Daoy (cell line): ENCODE results near the gene FOXO1. TPM values are rescaled to one million over a fixed set of nuclear protein-coding genes. Genes with fewer than 3 reads are reported as not detected.
"Not testable (repeated sequence)": the region's sequence is repeated elsewhere in the genome, so short reads cannot be mapped to it uniquely, and the experiment has no call there.

Experiments used
- DNase-seq: peaks from one replicate; pipeline ENCODE4 v3.0.0-alpha.2; 2015; ENCODE audit warnings: low read depth
- total RNA-seq: library from RNA; depleted of rRNA; stranded (reverse); fragments of >200 nt; shearing (Covaris generic); gene quantifications from 2 replicates; pipeline ENCODE4 v1.2.3, GENCODE V29; 2014

FOXO1 gene
- total RNA-seq, 1 experiment from 2014 or later, result 5.0 TPM

GRCh38 chr13:40666933-40667621 is 636 bp upstream of the FOXO1 start:
- DNase-seq, result peak; percentile 27

- peak; percentile 37 for DNase-seq
Observed at GRCh38 chr13:40665126-40666044, 1.1 kb downstream of the FOXO1 start.

GRCh38 chr13:40664350-40665125 is 1.9 kb downstream of the FOXO1 start:
- peak; percentile 28 for DNase-seq

GRCh38 chr13:40664100-40664349 is 2.4 kb downstream of the FOXO1 start:
- DNase-seq, result not testable (repeated sequence)

- DNase-seq, result no peak
Observed at GRCh38 chr13:40662866-40663265, 3.6 kb downstream of the FOXO1 start.

GRCh38 chr13:40661875-40662665 is 4.4 kb downstream of the FOXO1 start:
- DNase-seq, result no peak

- DNase-seq, result no peak
Observed at GRCh38 chr13:40660692-40661091, 5.7 kb downstream of the FOXO1 start.

- DNase-seq, result no peak
Observed at GRCh38 chr13:40660141-40660664, 6.2 kb downstream of the FOXO1 start.

GRCh38 chr13:40657951-40658350 is 8.5 kb downstream of the FOXO1 start:
- no peak for DNase-seq

GRCh38 chr13:40657307-40657706 is 9.1 kb downstream of the FOXO1 start:
- DNase-seq, result no peak

- no peak for DNase-seq
Observed at GRCh38 chr13:40656358-40656757, 10.1 kb downstream of the FOXO1 start.

- DNase-seq, result no peak
Observed at GRCh38 chr13:40653527-40654318, 12.7 kb downstream of the FOXO1 start.

- no peak for DNase-seq
Observed at GRCh38 chr13:40652588-40652940, 13.9 kb downstream of the FOXO1 start.

GRCh38 chr13:40651866-40652587 is 14.4 kb downstream of the FOXO1 start:
- no peak for DNase-seq

GRCh38 chr13:40648841-40649240 is 17.6 kb downstream of the FOXO1 start:
- DNase-seq, result no peak

GRCh38 chr13:40648040-40648439 is 18.4 kb downstream of the FOXO1 start:
- DNase-seq, result no peak

- no peak for DNase-seq
Observed at GRCh38 chr13:40644838-40645604, 21.4 kb downstream of the FOXO1 start.

- DNase-seq, result peak; percentile 23
Observed at GRCh38 chr13:40640845-40641458, 25.5 kb downstream of the FOXO1 start.

GRCh38 chr13:40640202-40640601 is 26.2 kb downstream of the FOXO1 start:
- no peak for DNase-seq
